Stimulated activated CD8-positive, alpha-beta memory T cell treated with anti-CD3 and anti-CD28 coated beads, Interleukin-15, amount 100 ng/mL, for 24 hours (primary cell): ENCODE data around the gene AKNA.

Experiments
- DNase-seq: peaks from one replicate; pipeline ENCODE4 v3.0.0-alpha.2; 2020; ENCODE audit warnings: low read depth

Gene AKNA

DNA sequence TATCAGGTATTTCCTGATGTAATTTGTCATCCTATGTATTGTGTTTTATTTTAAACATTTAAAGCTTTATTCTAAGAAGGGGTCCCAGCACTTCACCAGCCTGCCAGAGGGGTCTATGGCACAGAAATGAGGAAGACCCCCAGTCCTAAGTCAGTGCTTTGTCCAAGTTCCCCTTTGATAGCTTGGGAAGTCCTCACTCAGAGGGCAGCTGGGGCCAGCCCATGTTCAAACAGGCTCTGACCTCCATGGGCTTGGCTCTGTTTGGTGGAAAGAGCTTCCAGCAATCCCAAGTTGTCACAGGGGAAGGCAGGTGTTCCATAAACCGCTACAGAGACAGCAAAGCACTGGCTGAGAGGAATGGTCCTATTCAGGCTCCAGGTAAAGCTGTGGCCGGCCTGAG, 26.6 kb upstream of the AKNA start:
- no peak for DNase-seq

DNA sequence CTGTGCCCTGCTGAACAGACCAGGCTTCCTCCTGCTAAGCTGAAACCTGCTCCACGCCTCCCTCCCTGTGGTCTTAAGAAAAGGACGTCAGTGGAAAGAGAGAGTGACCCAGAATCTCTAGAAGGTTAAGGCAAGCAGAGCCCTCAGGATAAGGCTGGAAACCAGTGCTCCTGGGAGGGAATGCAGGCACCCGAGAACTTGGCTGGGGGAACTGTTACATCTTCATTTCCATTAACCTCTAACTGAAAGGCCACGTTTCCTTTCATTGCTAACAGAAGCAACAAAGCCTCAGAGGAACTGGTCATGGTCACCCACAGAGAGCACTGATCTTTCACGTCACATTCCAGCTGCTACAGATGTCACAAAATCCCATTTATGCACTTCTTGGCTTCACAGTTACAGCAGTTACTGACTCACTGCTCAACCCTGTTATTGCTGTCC, 26.1 kb upstream of the AKNA start:
- no peak for DNase-seq

DNA sequence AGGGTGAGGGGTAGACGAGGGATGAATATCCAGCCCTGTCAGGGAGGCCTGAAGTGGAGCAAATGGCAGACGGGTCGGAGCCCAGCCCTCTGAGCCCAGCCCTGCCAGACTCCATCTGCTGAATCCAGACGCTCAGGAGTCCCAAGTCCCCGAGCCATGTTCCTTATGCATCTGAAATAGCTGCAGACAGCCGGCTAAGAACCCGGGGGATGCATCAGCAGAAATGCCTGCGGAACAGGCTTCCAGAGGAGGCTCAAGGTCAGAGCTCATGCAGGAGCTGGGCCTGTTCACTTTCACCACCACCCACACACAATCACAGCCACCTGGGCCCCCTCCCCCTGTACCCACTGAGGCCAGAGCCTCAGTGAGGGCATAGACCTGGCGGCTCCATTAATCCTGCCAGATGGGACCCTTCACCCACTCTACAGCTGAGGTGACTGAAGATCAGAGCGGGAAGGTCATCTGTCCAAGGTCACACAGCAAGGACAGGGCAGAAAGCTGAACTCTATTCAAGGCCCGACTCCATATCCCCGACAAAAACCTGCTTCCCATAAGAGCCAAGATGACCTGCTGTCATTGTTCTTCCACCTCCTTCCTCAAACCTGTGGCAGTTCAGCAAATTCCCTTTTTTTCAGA, 24.4 kb upstream of the AKNA start:
- DNase-seq = no peak

DNA sequence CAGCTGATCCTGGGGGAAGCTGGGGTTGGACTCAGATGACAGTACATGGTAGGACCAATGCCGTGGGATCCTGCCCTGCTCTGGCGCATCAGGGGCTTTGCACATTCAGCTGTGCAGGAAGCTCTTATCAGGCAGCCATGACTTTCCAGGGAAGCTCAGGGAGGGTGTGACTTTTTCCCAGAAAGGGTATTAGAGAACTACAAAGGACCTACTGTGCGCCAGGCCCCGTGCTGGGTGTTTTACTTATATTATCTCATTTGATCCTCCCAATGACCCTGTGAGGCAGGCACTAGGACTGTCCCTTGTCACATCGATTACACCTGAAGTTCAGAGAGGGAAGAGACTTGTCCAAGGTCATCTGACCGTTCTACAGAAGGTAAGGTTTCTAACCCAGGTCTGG, 23.7 kb upstream of the AKNA start:
- DNase-seq = no peak

DNA sequence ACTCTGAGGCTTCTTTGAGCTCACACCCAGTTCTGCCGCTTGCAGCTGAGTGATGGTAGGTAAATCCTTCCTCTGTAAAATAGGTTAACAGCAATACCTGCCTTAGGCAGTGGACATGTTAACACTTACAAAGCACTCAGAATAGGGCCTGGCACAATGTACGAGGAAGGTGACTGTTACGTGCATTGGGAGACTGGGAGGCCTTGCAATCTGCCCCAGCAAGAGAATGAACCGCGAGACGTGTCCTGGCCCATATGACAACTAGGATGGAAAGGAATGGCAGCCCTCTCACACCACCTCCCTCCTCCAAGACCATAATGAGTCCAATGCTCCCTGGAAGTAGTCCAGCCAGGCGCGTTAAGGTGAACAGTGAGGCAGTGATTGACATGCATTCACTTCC, 23.1 kb upstream of the AKNA start:
- no peak for DNase-seq

DNA sequence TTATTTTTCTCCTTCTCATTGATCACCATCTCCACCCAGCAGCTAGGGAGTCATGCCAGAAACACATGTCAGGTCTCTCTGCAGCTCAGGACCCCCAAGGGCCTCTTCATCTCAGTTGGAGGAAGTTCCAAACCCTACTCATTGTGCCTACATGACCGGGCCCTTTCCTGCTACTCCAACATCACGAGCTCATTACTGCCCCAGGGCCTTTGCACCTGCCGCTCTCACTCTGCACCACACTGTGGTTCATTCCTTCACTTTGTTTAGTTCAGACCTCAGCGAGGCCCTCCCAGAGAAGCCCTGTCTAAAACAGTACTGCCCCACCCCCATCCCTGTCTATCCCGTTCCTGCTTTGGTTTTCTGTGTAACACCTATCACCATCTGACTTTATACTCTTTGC, 22.1 kb upstream of the AKNA start:
- no peak for DNase-seq

DNA sequence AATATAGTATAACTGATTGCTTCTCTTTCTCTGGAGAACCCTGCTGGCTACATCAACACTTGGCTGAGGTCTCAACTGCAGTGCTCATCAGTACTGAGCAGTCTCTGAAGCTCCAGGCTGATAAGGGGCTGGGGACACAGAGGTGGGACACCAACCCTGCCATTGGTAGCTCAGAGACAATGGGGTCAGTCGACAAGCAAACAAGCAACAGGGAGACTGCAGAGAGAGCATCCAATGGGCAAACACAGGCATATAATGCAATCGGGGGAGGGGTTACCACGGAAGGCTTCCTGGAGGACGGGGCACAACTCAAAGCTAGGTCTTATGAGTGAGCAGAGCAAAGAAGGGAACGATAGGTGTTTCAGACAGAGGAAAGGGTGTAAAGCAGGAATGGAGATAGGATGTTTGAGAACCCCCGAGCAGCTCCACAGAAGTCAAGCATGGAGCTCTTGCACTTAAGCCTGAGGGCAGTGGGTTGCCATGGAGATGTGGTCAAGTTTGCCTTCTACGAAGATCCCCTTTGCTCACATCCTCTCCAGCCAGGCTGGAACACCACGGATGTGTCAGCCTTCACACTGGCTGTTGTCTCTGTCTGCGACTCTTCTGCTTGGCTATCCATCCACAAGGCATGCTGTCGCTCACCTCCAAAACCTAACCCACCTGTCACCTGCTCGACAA, 21.5 kb upstream of the AKNA start:
- no peak for DNase-seq

DNA sequence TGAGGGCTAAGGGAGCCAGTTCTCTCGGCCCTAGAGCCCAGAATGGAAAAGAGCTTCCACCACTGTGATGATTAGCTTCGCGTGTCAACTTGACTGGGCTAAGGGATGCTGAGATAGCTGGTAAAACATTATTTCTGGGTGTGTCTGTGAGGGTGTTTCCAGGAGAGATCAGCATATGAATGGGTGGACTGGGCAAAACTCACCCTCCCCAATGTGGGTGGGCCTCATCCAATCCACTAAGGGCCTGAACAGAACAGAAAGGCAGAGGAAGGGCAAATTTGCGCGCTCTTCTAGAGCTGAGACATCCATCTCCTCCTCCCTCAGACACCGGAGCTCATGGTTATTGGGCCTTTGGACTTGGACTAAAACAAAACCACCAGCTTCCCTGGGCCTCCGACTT, 20.9 kb upstream of the AKNA start:
- no peak for DNase-seq

DNA sequence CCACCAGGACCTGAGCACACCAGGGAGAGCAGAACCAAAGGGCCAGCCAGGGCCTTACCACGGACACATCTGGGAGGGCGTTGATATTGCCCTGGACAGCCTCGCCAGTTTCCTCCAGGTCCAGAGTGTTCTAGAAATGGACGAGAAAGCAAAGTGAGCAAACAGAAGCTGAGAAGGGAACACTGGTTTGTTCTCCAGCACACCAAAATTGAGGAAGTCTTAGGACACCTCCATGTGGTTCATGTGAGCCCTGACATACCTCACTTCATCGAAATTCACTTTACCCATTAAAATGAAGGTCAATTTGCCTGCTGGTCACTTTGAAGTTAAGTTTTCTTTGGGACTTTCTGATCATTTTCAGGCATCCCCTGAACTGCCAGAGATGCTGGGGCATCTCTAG, 20.1 kb upstream of the AKNA start:
- DNase-seq = no peak

DNA sequence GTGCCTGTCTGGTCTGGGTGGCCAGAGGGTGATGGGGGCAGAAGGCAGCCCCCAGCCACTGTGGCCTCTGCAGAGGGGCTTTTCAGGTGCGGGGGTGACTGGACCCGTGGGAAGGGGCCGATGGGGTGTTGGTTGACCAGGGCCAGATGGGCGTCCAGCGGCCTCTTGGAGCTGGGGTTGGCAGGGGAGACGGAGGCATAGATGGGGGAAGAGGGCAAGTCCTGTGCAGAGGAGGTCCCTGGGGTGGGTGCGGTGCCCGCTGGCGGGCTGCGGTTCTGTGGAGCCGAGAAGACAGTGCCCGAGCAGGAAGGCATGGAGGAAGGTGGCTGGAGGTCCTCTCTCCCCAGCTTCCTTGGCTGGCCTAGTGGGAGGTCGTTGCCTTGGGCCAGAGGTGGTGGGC, 18.7 kb upstream of the AKNA start:
- no peak for DNase-seq

DNA sequence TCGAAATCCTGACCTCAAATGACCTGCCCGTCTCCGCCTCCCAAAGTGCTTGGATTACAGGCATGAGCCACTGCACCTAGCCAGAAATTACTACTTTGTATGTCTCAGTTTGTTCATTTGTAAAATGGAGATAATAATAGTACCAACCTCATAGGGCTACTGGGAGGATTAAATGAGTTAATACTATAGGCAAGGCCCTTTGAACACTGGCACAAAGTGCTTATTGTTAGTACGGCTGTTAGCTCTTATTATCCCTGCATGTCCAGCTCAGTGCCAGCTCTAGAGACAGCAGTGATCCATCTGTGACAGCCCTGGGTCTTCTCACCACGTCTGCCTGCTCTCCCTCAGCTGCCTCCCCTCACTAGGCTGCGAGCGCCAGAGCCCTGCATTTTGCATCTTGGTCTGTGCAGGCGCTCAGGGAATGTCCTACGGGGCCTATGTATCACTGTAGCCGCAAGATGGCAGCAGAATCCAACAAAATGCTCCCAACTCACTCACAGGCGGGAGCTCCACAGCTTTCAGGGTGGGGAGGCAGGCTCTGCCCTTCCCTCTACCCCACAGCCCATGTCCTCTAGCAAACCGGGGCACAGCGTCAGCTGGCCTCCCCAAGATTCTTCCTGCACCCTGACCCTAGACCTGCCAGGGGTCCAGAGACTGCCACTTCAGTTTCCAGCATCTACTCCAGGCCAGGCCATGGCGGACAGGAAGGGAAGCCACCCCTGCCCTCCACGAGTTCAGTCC, 17.7 kb upstream of the AKNA start:
- no peak for DNase-seq

DNA sequence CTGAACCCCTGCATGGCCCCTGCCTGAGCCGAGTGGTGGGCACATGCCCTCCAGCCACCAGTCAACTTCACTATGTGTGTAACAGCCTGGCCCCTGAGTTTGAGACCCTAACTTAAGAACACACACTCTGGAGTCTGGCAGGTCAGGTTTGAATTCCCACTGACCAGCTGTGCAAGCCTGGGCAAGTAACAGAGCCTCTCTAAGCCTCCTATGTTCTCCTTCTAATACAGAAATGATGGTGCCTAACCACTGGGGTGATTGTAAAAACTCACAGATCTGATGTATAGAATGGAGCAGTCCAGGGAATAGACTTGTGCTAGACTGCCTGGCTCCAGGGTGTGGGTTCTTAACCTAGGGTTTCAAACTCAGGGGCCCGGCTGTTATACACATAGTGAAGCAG, 16.7 kb upstream of the AKNA start:
- no peak for DNase-seq

DNA sequence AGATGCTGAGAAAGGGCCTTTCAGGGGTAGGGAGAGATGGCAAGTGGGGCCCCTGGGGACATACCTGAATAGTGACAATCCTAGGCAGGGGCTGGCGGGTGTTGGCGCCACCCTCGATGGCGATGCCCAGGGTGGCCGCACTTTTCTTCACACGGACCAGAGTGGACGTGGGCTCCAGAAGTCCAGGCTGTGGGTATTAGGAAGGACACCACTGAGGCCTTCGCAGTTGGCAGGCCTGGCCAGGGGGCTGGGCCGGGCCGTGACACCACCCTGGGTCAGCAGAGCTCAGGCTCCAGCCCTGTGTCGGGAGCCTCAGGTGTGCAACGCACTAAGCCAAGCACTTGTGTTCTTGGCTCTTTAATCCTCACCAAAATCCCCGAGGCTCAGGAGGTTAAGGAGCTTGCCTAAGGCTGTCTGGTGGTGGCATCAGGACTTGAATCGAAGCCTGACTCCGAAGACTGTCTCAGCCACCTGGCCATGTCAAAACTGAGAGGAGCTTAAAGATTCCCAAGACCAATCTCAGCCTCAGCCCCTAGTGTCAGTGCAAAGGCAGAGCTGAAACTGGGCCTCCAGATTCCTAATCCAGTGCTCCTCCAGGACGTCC, 15.5 kb upstream of the AKNA start:
- no peak for DNase-seq

DNA sequence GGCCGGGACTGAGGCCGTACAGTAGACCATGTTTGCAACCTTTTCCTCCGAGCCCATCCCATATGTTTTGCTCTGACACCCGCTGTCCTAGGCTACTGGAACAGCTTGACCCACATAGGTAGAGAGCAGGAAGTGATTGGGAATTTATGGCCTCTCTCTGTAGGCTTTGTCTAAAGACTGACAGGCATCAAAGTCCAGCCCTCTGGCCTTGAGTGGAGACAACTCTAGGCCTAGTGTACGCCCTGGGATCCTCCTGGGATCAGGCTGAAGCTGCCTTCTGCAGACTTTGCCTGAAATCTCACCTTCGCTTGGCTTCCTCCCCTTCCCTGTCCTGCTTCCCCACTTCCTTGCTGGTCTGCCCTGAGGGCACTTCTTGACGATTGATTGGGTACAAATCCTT, 13.6 kb upstream of the AKNA start:
- no peak for DNase-seq

DNA sequence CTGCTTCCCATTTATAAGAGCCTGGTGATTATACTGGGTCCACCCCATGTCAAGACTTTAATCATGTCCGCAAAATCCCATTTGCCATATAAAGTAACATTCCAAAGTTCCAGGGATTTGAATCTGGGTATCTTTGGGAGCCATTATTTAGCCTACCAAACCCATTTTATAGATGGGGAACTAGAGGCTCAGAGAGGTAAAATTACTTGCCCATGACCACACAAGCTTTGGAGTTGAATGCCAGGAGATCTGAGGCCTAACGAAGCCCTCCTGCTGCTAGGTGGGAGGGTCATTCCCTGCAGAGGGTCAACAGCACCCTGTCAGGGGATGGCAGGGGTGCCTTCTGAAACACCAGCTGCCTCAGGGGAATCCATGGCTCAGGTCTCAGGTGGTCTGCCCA, 13.0 kb upstream of the AKNA start:
- DNase-seq = no peak

DNA sequence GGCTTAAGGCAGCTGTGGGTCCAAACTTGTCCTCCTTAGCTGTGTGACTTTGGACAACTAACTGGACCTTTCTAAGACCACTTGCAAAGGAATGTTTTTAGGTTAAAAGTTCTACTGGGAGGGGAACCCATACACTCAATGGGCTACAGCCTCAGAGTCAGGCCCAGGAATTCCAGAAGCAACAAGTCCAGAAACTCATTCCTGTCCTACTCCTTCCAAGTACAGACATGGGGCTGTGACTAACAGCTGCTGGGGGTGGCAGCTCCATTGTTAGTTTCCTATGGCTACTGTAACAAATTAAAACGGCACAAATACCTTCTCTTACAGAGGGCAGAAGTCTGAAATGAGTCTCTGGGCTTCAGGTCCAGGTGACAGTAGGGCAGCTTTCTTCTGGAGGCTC, 12.4 kb upstream of the AKNA start:
- no peak for DNase-seq

DNA sequence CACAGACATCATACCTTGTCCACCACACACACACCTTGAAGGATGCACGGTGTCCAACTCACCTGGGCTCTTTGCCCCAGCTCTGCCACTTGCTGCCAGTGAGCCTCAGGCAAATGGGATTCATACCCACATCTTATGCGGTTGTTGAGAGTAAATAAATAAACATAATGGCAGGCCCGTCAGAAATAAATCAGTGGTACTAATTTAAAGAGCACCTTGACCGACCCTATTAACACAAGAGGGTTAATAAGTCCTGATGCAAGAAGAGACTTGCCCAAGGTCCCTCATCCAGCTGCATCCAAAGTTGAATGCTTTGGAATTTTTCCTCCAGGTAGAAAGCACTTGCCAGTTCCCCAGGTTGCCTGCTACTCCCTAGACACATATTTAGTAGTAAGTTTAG, 11.6 kb upstream of the AKNA start:
- no peak for DNase-seq

DNA sequence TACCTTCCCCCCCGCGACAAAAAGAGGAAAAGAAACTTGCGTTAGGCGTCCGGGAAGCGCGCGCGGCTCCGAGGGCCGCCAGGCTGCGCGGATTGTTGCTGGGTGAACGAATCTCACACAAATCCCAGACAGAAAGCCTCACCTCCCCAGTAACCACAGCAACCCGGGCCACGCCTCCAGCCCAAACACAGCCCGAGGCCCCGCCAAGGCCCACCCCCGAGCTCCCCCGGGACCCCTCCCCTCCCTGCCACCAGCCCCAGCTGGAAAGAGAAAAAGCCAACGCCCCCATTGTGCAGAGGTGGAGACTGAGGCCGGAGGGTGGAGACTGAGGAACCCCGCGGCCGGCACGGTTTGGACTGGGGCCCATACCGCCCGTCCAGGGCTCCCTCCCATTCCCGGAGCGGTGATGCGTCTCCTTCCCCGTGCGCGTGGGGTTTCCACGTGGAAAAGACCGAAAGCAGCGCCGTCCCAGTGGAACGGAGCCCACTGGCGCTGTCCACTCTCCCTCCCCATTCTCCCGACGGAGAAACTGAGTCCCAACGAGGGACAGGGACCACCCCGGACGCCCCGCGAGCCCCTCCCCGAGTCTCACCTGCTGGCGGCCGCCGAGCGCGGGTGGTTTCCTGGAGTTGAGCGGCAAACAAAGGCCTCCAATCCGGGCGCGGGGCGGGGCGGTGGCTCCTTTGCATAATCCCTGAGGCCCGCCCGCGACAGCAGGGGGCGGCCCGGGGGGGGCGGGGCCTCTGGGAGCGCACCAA, 10.2 kb upstream of the AKNA start:
- DNase-seq = peak; percentile 89

DNA sequence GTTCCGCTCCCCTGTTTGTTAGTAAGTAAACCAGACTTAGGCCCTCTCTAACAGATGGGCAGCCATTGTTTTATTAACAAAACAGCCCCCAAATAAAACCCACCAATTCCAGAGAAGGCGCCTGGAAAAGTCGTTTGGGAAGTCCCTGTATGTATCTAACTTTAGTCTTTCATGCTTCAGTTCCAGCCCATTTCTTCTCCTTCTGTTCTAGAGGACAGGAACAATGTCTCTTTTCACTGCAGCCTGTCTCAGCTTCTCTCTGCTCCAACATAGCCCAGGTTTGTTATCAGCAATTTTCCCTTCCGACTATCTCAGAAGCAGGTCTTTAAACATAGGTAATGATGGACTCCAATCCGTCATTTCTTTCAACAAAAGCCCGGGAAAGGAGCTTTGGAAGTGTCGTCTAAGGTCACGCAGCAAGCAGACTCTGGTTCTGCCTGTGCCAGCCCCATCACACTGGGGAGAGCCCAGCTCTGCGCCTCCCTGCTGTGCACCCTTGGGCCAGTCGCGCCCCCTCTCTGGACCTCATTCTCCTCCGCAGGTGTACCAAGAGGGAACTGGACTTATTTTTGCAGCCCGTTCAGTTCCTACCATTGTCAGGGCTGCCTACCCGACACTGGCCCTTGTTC, 9.6 kb upstream of the AKNA start:
- DNase-seq = no peak

DNA sequence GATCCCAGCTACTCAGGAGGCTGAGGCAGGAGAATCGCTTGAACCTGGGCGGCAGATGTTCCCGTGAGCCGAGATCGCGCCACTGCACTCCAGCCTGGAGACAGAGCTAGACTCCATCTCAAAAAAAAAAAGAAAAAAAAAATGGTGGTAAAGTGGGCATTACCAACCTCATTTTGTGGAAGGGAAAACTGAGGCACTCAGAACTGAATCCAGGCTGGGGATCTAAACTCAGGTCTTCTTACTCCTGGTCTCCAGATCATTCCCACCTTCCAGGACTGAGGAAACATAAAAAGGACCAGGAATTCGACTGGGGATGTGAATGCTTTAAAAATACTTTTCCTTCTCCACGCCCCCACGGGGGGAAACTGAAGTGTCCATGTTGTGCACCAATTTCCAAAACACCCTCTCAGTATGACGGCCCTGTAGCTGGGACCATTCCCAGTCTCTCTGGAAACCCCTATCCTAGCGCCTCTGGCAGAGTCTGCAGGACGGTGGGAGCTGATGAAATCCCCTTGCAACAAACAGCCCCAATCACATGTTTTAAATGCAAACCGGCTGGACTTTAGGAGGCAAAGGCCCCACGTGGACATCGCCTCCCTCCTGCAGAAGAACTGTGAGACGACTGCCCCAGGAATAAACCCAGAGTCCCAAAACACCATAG, 8.9 kb upstream of the AKNA start:
- DNase-seq = no peak

DNA sequence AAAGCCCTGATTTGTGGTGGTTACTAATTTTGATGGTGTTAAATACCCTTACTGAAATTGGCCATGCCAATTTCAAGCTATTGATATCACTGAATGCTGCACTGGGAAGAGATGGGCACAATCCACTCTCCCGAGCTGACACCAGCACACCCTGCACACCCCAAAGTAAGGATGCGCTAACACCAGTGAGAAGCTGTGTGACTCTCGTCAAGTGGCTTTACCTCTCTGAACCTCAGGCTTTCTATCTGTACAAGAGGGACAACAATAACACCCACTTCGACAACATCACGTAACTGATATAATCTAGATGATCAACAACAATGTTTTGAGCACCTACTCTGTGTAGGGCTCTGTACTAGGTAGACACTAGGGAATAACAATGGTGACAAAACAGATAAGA, 8.0 kb upstream of the AKNA start:
- DNase-seq = no peak

DNA sequence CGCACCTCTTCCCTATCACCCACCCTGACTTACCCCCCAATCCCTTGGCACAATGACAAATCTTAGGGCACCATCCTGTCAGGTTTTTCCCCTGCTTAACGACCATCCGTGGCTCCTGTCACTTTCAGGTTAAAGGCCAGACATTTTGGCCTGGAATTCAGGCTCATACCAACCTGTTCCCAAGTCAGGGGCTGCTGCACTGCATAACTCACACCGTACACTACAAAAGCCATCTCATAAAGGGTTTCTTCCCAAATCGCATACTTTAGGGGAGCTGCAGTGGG, 7.5 kb upstream of the AKNA start:
- no peak for DNase-seq
